SK-N-SH (cell line): ENCODE data around the gene IRAK4.
A peak's percentile ranks its signal among the peaks of the same experiment; 100 is the strongest.

Experiments used
- CHD2 ChIP-seq: fragments of 150-350 bp; IDR thresholded peaks from 2 replicates; pipeline ENCODE4 v1.6.1; 2018; ENCODE audit warnings: low read length; ENCODE audit not compliant: partially characterized antibody
- CTCF ChIP-seq: fragments of 200-600 bp; sonication (generic); IDR thresholded peaks from 2 replicates; pipeline ENCODE4 v1.6.1; 2017; ENCODE audit warnings: antibody characterized with exemption, mild to moderate bottlenecking, moderate library complexity
- EP300 ChIP-seq, 2 experiments: IDR thresholded peaks; 2 replicates each; pipeline versions ENCODE4 v1.4.0 to v1.6.1; 2012; ENCODE audit warnings: borderline replicate concordance in 1 of 2, low read depth in 1 of 2, low read length in 1 of 2
- GABPA ChIP-seq: IDR thresholded peaks from 2 replicates; pipeline ENCODE4 v1.4.0; 2012; ENCODE audit warnings: low read depth, mild to moderate bottlenecking
- MAX ChIP-seq: IDR thresholded peaks from 2 replicates; pipeline ENCODE4 v1.4.0; 2012; ENCODE audit warnings: low read depth
- MXI1 ChIP-seq: IDR thresholded peaks from 2 replicates; pipeline ENCODE4 v1.6.1; 2012; ENCODE audit warnings: mild to moderate bottlenecking, low read depth, low read length, improper control_type of control experiment
- RAD21 ChIP-seq: IDR thresholded peaks from 2 replicates; pipeline ENCODE4 v1.6.1; 2012; ENCODE audit warnings: mild to moderate bottlenecking, low read length
- RXRA ChIP-seq: IDR thresholded peaks from 2 replicates; pipeline ENCODE4 v1.4.0; 2012; ENCODE audit warnings: low read depth, mild to moderate bottlenecking, borderline replicate concordance
- SIN3A ChIP-seq: IDR thresholded peaks from 2 replicates; pipeline ENCODE4 v1.6.1; 2012; ENCODE audit warnings: low read depth, mild to moderate bottlenecking, low read length, moderate library complexity, borderline replicate concordance
- SMC3 ChIP-seq: IDR thresholded peaks from 2 replicates; pipeline ENCODE4 v1.6.1; 2012; ENCODE audit warnings: low read depth, low read length, improper control_type of control experiment
- TAF1 ChIP-seq: IDR thresholded peaks from 2 replicates; pipeline ENCODE4 v1.6.1; 2012; ENCODE audit warnings: low read depth, mild to moderate bottlenecking, low read length, moderate library complexity, borderline replicate concordance
- USF1 ChIP-seq: IDR thresholded peaks from 2 replicates; pipeline ENCODE4 v1.4.0; 2012; ENCODE audit warnings: low read depth, borderline replicate concordance

GRCh38 chr12:43805860-43806736 is 47.3 kb downstream of the IRAK4 start, which contains the start of gene TWF1:
- no peak for TF ChIP-seq RAD21
- peak; percentile 43 for TF ChIP-seq CTCF
- TF ChIP-seq EP300 (IDR thresholded peaks at IDR 0.05; ENCODE audit: borderline replicate concordance in 1 of 2, low read depth in 1 of 2, low read length in 1 of 2), result no peak
- TF ChIP-seq GABPA, result peak; percentile 54
- peak; percentile 34; the same call in 1 of the 2 replicates for TF ChIP-seq TAF1
- peak; percentile 47; the same call in 1 of the 2 replicates for TF ChIP-seq MAX
- 0 out of 2 replicates have a peak, but pooled peaks have one; percentile 59 for TF ChIP-seq SIN3A
- no peak for TF ChIP-seq RXRA
- TF ChIP-seq MXI1, result peak; percentile 69
- TF ChIP-seq SMC3, result no peak
- TF ChIP-seq CHD2, result no peak
- no peak for TF ChIP-seq USF1
